ENCODE data around the gene DSTN.

- TF ChIP-seq POLR2A (IDR thresholded peaks at IDR 0.05) (no peak), POLR2AphosphoS5 (IDR thresholded peaks at IDR 0.05) (no peak), EP300 (IDR thresholded peaks at IDR 0.05) (no peak), CTCF (IDR thresholded peaks at IDR 0.05) (no peak)
These were observed 43.7 kb downstream of the DSTN start for GRCh38 chr20:17613328-17614175.

Measured in stomach (tissue), 4 donors.